Superior temporal gyrus (tissue), 1 donor: ENCODE data around the gene SMIM5.

Experiments
- DNase-seq: peaks from one replicate; pipeline ENCODE4 v3.0.0-alpha.2; 2016; ENCODE audit errors: extremely low spot score

Gene SMIM5

DNA sequence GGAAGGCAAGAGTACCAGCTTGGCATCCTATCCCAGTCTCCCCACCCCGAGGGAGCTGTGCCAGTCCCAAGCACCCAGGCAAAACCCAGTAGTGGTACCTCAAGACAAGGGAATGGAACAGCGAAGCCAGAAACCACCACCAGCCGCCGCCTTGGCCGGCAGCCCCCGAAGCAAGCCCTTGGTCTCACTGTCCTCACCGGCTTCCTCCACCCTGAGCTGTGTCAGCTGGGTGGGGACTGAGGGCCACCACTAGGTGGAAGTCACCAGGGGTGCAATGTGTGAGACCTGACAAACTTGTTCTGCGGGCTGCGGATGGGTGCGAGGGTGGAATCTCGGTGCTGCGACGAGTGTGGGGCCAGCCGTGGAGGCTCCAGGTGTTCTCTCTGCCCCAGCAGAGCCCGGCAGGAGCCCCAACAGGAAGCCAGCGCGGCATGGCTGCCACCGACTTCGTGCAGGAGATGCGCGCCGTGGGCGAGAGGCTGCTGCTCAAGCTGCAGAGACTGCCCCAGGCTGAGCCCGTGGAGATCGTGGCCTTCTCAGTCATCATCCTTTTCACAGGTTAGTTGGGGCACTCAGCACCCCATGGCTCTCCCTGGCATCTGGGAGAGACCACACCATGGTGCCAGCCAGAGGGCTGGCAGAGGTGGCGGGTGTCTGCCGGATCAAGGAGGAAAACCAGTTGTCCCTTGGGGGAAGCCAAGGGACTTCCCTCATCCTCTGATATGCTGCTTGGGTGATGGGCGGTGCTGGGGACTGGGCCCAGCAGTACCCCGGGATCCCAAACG, 6.7 kb downstream of the SMIM5 start:
- DNase-seq = no peak

DNA sequence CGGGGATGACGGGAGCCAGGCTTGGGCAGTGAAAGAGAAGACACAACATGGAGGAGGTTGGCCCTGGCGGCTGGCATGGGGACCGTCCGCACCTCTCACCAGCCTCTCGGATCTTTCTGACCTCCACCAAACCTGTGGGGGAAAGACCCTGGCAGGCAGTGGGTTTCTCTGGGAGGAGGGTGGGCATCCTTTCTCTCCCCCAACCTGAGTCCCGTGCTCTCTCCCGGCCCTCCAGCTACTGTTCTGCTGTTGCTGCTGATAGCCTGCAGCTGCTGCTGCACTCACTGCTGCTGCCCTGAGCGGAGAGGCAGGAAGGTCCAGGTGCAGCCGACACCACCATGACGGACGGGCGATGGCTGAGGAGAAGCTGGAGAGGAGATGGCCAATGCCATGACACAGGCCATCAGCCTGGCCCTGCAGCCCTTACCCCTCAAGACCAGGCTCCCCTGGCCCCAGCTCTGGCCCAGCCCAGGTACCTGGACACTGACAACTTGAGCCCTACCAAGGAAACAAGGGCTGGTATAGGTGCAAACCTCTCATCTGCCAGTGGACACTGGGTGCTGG, 7.4 kb downstream of the SMIM5 start:
- no peak for DNase-seq

DNA sequence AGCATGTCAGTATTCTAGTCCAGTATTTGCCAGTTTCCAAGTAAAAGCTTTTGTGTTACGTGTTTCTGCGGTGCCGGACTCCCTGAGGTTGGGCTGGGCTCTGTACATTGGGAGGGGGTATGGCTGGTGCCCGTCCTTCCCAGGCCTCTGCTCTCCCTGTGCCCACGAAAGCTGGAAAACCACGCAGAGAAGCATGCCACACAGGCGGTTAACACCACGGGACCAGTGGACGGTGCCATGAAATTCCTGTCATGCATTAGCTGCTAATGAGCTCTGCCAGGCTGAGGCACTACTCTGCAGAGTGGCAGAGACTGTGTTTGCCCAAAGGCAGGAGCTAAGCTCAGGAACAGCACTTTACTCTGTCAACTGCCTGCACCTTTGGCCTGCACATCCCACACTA, 8.1 kb downstream of the SMIM5 start:
- no peak for DNase-seq

DNA sequence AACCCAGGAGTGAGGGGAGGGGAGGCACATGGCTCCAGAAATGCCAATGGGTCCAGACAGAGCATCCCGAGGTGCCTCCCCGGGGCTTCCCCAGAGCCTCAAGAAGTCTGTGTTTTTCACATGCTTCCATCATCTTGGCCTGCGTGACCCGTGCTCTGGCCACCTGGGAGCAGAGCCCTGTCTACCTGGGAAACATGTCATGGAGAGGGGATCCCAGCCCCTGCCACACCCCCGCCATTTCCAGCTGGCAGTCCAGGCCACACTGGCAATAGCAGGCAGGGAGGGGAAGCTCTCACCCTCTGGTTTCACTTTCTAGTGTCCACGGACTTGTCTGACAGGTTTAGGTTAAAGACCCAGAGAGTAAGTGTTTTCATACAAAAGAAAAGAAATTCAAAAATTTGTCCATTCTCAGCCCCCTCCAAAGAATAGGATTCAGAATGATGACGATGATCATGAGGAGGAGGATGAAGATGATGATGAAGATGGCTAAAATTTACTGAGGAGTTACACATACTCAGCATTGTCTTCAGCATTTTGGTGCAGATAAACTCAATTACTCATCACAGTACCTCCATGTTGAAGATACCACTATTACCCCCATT, 9.0 kb downstream of the SMIM5 start:
- no peak for DNase-seq

DNA sequence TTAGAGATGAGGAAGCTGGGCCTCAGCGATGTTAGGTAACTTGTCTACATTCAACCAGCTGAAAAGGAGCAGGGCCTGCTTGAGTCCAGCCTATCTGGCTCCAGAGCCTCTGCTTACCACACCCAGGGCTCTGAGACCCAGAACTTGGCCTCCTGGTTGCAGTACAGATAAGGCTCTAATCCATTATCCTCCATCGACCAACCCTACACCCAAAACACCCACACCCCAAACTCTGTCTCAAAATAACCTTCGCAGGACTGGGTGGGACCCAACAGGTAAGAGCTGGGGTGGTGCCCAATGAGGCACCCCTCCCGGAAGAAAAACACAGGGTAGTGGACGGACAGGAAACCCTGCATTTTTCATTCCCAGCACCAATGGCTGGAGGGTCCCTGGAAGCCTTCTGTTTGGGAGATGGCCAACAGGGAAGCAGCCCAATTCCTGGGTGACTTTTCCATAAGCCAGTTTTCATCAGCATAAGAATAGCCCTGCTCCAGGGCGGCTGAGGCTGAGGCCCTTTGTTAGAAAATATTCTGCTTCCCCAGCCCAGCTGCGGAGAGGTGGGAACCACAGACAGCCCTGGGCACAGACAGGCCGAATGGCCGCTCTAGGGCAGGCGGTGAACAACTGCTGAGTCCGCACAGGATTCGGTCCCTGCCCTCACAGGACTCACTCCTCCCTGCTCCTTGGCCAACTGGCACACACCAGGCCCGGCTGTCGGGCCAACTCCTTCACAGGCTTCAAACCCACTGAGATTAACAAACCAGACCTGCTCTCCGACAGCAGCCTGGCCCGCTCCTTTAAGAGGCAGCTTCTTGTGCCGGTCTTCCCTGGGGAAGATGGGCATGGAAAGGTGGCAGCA, 9.8 kb downstream of the SMIM5 start:
- DNase-seq = no peak

DNA sequence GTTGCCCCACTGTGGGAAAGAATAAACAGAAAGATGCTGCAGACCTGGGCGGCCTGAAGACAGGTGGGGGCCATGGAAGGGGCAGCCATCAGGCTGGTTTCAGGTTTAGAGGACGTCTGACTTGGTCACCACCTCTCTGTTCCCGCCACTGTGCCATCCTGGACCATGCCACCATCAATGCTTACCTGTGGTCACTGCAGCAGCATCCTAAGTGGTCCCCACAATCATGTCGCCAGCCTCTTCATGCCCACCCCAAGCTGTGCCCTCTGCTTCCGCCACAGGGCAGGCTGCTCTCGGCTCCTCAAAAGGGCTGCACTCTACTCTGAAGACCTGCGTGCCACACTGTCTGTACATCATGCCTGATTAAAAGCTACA, 10.4 kb downstream of the SMIM5 start:
- no peak for DNase-seq

DNA sequence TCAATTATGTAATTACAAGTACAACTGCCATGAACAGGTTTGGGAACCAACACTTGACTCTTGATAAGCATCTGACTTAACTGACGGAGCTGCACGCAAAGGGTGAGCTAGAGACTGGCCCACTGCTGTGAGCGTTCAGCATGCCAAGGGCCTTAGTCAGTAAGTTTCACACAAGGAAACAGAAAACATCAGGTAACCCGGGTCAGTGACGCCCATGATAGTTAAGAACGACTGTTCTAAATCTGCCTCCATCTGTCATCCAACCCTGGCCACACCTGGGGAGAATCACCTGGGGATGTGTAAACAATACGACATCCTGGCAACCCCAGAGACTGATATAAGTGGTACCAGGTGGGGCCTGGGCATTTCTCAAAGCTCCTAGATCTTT, 12.3 kb downstream of the SMIM5 start:
- no peak for DNase-seq

DNA sequence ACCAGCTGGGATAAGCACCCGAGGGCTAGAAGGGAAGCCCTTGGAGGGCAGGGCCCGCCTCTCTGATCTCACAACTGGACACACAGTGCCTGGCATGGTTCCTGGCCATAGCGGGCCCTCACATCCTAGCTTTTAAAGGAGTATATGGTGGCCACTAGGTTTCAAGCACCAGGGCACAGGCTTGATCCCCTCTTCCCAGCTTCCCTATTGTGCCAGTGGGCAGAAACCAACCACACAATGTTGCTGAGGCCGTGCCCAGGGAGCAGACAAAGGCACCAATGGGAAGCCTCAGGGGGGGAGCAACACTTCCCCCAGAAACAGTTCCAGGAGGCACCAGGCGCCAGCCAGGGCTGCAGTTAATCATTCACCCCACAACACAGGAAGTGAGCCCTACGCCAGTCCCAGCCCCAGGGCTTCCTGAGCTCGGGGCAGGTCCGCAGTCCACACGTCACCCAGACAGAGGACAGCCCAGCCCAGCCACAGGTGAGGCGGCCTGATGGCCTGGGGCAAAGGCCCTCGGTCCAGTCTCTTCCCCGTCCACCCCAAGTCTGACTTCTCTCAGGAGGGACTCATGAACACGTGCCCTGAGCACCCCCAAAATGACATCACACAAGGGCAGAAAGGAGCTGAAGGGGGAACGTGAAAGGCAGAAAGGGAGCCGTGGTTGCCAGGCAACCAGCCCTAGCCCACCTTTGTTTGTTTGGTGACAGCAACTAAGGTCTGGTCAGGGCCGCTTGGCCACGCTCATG, 12.8 kb downstream of the SMIM5 start:
- DNase-seq = peak; percentile 92

DNA sequence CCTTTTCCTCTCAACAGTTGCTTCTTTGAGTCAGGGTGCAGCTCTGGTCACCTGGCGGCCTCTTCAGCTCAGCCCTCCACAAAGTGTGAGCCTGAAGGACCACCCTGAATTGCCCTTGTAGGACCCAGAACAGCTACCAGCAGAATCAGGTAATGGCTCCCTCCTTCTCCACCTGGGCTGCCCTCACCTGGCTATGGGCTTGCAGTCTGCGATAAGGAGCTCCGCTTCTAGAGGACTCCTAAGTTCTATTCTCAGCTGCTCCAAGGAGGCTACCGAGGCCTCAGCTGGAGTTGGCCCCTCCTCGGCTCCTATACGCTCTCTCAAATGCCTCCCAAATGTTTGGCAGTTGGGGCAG, 13.4 kb downstream of the SMIM5 start:
- no peak for DNase-seq

DNA sequence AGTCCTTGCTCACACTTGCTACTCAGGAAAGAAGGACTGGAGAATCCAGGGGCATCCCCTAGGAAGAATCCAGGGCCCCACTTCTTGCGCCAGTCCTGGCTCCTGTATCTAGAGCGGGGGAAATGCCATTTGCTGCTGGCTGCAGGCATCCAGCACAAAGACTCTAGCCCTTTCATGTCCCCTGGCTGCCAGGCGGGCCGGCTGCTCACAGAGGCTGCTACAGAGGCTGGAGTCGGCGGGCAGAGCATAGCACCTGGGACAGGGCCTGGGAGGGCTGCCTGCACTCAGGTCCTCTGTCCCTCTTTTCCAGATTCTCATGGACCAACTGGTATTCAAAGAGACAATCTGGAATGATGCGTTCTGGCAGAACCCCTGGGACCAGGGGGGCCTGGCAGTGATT, 13.8 kb downstream of the SMIM5 start:
- DNase-seq = peak; percentile 67

DNA sequence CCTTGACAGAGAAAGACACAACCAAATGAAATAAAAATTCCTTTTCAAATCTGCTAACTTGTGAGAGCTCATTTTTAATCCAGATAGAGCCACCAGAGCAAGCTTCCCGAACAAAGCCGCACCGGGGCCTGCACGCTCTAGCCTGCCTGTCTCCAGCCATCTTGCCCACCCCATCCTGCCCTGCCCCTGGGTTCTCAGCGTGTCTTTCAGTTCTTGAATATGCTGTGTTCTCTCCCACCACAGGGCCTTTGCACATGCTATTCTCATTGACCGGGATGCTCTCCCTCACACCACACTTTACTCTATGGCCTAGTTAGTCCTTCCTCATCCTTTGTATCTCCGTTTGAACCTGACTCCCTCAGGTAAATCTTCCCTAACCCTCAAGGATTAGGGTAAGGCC, 14.7 kb downstream of the SMIM5 start:
- no peak for DNase-seq

DNA sequence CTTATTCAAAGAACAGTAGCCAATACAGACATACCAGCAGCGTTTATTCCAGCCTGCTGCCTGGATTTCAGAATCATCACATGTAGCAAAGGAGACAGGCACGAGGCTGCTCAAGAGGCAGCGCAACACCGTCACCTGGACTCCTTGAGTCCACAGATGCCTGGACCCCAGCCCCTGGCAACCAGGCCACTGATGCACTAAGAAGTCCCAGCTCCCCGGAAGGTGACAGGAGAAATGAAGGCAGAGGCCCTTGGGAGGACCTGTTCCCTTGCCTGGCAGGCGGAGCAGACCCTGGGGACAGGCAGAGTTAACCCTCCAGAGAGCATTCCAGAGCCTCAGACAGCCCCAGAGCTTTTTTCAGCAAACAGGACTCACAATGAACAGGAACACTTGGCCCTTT, 16.5 kb downstream of the SMIM5 start:
- no peak for DNase-seq

DNA sequence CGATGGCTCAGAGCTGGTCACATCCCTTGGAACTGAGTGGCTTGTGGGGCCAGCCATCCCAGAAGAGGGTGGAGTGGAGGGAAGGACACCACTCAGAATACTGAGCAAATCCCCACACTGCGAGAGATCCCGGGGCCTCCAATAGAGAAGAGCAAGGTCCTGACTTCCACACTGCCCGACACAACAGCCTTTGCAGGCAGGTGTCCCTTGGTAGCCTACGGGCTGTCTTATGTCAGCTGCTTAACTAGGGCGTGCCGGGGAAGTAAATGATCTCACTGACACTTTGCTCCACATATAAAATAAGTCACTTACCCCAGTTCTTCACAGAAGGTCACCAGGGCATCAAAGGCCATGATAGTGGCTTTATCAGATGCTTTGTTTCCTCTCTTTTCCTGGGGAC, 17.6 kb downstream of the SMIM5 start:
- DNase-seq = no peak

DNA sequence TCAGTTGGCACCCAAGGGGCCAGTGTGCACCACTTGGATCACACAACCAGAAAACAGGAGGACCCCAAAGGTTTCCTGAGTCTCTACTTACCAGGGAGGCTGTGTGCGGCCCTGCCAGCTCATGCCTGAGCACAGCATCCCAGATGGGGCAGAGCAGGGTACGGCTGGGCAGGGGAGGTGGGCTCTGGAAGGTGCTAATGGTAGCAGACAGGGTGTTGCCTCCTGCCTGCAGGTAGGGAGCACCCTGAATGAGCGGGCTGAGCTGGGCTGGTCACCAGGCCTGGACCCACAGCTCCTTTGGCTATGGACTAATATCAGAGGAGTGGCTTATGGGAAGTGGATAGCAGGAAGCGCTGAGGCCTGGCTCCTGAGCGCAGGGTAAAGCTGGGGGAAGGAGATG, 19.1 kb downstream of the SMIM5 start:
- no peak for DNase-seq

DNA sequence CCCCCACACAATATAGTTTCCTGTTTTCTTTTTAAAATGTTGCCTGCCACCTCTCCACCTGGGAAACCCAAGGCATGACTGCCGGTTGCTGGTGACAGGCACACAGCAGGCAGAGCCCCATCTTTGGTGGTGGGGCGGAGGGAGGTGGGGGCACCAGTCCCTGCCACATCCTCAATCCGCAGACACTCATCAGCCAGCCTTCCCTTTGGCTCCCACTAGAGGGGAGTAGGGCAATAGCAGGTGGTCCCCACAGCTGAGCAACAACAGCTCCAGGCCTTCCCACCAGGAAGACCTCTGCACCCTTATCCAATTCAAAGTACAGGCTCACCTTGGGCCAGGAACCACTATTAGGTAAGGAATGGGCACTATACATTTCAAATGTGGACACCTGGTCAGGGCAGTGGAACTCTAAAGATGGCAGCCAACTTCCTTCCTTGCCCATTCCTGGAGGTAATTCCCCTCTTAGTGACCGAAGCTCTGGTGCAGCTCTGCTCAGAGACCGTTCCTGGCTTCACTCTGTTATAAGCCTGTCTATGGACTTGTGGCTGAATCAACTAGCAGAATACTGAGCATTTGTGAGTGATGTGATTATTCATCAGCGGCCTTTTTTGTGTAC, 19.8 kb downstream of the SMIM5 start:
- peak; percentile 65 for DNase-seq

DNA sequence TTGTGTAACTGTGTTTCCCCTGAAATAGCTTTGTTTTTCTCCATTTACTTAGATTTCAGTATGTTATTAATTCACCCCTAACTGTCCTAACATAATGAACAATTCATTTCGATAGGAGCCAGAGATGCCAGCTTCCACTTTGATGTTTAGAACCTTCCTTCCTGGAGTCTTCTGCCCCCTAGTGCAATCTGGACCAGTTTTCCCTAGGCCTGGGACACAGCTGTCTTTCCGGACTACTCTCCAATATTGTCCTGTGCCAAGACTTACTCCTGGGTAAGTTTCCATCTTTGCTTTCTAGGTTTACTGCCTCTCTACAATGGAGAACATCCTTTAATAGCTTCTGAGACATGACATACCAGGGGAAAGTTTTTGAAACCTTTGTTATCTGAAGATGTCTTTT, 20.9 kb downstream of the SMIM5 start:
- DNase-seq = peak; percentile 86

DNA sequence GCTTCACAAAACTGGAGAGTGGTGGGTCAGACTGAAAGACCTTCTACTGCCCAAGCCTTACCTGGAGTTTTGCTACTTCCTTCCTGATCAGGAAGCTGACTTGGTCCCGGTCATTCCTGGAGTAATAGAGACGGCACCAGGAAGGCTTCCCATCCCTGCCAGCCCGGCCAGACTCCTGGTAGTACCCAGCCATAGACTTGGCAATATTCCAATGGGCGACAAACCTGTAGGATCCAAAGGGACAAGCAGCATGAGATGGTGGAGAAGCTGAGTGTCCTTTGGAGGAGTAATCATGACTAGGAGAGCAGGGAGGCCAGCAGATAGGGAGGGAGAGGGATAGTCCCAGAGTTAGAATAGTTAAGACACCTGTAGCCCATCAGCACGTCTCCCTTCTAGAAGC, 25.0 kb downstream of the SMIM5 start:
- no peak for DNase-seq

DNA sequence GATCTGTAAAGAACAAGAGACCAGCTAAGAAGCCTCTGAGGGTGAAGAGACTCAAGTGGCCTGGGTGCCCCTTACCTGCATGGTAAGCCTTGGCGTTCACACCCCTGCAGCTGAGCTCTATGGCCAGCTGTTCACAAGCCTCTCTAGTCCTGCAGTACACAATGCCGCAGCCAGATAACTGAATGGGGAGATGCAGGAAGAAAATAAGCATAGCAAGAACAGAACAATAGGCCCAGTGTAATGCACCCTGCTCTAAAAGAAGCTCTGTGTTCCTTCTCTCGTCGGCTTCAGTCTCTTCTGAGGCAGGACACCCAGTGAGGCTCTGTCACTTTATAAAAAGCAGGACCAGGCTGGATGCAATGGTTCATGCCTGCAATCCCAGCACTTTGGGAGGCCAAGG, 28.3 kb downstream of the SMIM5 start:
- DNase-seq = peak; percentile 93

DNA sequence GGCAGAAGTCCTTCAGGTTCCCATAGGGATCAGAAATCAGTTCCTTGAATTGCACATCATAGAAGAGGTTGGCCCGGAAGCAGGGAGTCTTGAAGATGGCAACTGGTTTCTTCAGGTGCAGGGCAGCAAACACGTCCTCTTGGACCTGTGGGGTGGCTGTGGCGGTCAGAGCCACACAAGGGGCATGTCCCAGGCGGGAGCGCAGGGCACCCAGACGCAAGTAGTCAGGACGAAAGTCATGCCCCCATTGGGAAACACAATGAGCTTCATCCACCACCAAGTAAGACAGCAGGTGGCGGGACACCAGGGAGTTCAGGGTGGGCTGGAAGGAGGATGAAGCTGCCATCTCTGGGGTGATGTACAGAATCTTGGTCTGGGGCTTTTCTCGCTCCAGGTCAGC, 29.3 kb downstream of the SMIM5 start:
- DNase-seq = no peak

DNA sequence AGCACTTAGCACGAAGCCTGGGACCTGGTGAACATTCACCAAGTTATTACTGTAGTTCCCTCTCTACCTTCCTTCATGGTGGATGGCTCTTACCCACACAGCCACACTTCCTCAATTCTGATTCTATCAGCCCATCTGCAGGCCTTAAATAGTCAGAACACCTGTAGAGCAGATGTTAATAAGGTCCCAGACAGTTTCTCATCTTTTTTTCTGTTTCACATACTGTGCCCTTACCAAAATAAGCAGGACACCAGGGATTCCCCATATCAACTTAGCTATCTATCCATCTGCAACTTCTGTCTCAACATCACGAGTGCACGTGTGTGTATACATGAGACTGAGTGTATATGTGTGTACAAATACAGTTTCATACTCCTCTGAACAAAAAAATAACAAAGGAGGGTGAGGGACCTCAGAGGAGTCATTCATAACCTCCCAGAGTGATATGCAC, 30.9 kb downstream of the SMIM5 start:
- DNase-seq = no peak

DNA sequence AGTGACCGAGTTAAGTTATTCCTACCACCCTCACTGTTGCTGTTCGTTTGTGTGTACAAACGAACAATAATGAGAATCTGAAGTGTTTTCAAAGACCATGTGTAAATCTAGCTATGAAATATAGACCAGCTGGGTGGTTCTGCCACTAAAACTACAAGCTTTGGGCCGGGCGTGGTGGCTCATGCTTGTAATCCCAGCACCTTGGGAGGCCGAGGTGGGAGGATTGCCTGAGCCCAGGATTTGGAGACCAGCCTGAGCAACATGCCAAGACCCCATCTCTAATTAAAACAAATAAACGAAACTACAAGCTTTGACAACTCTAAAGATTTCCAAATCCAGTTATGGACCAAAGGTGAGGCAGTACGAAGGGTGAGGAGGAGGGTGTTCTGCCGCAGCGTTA, 32.7 kb downstream of the SMIM5 start:
- no peak for DNase-seq
